A549 (cell line): ENCODE results near the gene NEUROG1. TPM values are rescaled to one million over a fixed set of nuclear protein-coding genes. Genes with fewer than 3 reads are reported as not detected.

Experiments
- ATAC-seq, 2 experiments: fragments of 200-7000 bp in 1 of 2; fragments of >200 bp in 1 of 2; cut with Nextera tagmentation in 1 of 2; cut with Tn5 transposase in 1 of 2; 3 replicates each; pipeline versions ENCODE4 v1.8.0 to v1.9.1; 2018 to 2020; ENCODE audit warnings: mild to moderate bottlenecking in 1 of 2, moderate library complexity in 1 of 2
- CTCF ChIA-PET: fragments of 300-600 bp; sonication (Branson Sonifier 250); formaldehyde crosslinking; extraction: SDS; loops from one replicate; lab custom pipeline; 2021; ENCODE audit warnings: antibody characterized with exemption, inconsistent platforms; lab: Yijun Ruan, JAX
- POLR2A ChIA-PET: fragments of 350-600 bp; formaldehyde crosslinking; extraction: SDS; loops from one replicate; lab custom pipeline; 2021; ENCODE audit warnings: antibody characterized with exemption, inconsistent platforms; lab: Yijun Ruan, JAX
- DNase-seq, 2 experiments: peaks; one replicate each; pipeline versions ENCODE4 v3.0.0 to v3.0.0-alpha.2; 2011 to 2016; ENCODE audit warnings: low read depth in 1 of 2, low spot score in 1 of 2
- FAIRE-seq: peaks from 2 replicates; lab custom pipeline; 2011; peaks lifted over from hg19 to GRCh38; lab: Jason Lieb, UNC
- H3K27ac ChIP-seq, 2 experiments: fragments of >200 bp; sonication (Bioruptor Twin); formaldehyde crosslinking; 3 replicates each; pipeline ENCODE4 v1.5.1; 2016 to 2017
- H3K4me1 ChIP-seq: fragments of >200 bp; sonication (Bioruptor Twin); formaldehyde crosslinking; 3 replicates; pipeline ENCODE4 v1.6.1; 2016
- H3K4me2 ChIP-seq: fragments of >200 bp; sonication (Bioruptor Twin); formaldehyde crosslinking; 3 replicates; pipeline ENCODE4 v1.6.1; 2016
- H3K4me3 ChIP-seq: fragments of >200 bp; sonication (Bioruptor Twin); formaldehyde crosslinking; 3 replicates; pipeline ENCODE4 v1.5.1; 2016
- H3K9me3 ChIP-seq: fragments of >200 bp; sonication (Bioruptor Twin); formaldehyde crosslinking; 3 replicates; pipeline ENCODE4 v1.6.1; 2016
- CBX2 ChIP-seq: fragments of 200-600 bp; sonication (generic); IDR thresholded peaks from 2 replicates; pipeline ENCODE4 v1.6.1; 2016; ENCODE audit warnings: low read depth, mild to moderate bottlenecking, borderline replicate concordance
- CBX8 ChIP-seq: fragments of 200-600 bp; sonication (generic); IDR thresholded peaks from 2 replicates; pipeline ENCODE4 v1.6.1; 2016
- CEBPB ChIP-seq, 2 experiments: fragments of >200 bp in 1 of 2; sonication (Bioruptor Twin) in 1 of 2; formaldehyde crosslinking in 1 of 2; IDR thresholded peaks; 2 replicates each; pipeline ENCODE4 v1.6.1; 2012 to 2016
- CHD2 ChIP-seq: fragments of 150-350 bp; IDR thresholded peaks from 2 replicates; pipeline ENCODE4 v1.6.1; 2014; ENCODE audit warnings: low read length; ENCODE audit not compliant: partially characterized antibody
- EHF ChIP-seq: fragments of 250-450 bp; sonication (Bioruptor Pico); IDR thresholded peaks from 2 replicates; pipeline ENCODE4 v1.5.0; 2020; ENCODE audit warnings: mild to moderate bottlenecking
- ESRRA ChIP-seq: fragments of 150-350 bp; IDR thresholded peaks from 2 replicates; pipeline ENCODE4 v1.6.1; 2014; ENCODE audit warnings: mild to moderate bottlenecking, low read length, borderline replicate concordance
- FOSB ChIP-seq: fragments of 250-450 bp; sonication (Bioruptor Pico); IDR thresholded peaks from 2 replicates; pipeline ENCODE4 v1.5.0; 2020; ENCODE audit warnings: mild to moderate bottlenecking, moderate library complexity
- FOSL2 ChIP-seq, 2 experiments: fragments of 450-650 bp in 1 of 2; fragments of >200 bp in 1 of 2; sonication (Bioruptor Twin) in 1 of 2; formaldehyde crosslinking; IDR thresholded peaks; 2 replicates each; pipeline versions ENCODE4 v1.5.0 to v1.6.1; 2016 to 2020; ENCODE audit warnings: mild to moderate bottlenecking in 1 of 2, moderate library complexity in 1 of 2
- FOXS1 ChIP-seq: fragments of 250-450 bp; sonication (Bioruptor Pico); IDR thresholded peaks from 2 replicates; pipeline ENCODE4 v1.5.0; 2020; ENCODE audit warnings: mild to moderate bottlenecking, moderate library complexity
- GATA3 ChIP-seq: IDR thresholded peaks from 2 replicates; pipeline ENCODE4 v1.6.1; 2012; ENCODE audit warnings: borderline replicate concordance
- HEYL ChIP-seq: fragments of 250-450 bp; sonication (Bioruptor Pico); IDR thresholded peaks from 2 replicates; pipeline ENCODE4 v1.8.0; 2021; ENCODE audit warnings: mild to moderate bottlenecking, moderate library complexity
- HOXA7 ChIP-seq: fragments of 250-450 bp; sonication (Bioruptor Pico); IDR thresholded peaks from 2 replicates; pipeline ENCODE4 v1.5.0; 2020; ENCODE audit warnings: mild to moderate bottlenecking, moderate library complexity
- HOXB13 ChIP-seq: fragments of 250-450 bp; sonication (Bioruptor Pico); IDR thresholded peaks from 2 replicates; pipeline ENCODE4 v1.5.0; 2020; ENCODE audit warnings: low read depth, mild to moderate bottlenecking, moderate library complexity
- HOXB5 ChIP-seq: fragments of 250-450 bp; sonication (Bioruptor Pico); IDR thresholded peaks from 2 replicates; pipeline ENCODE4 v1.5.0; 2020; ENCODE audit warnings: mild to moderate bottlenecking, moderate library complexity
- JUN ChIP-seq, 2 experiments: fragments of >200 bp; sonication (Bioruptor Twin); formaldehyde crosslinking; IDR thresholded peaks; 2 replicates in 1 of 2; 3 replicates in 1 of 2; pipeline ENCODE4 v1.6.1; 2016 to 2017
- JUNB ChIP-seq: fragments of >200 bp; sonication (Bioruptor Twin); formaldehyde crosslinking; IDR thresholded peaks from 2 replicates; pipeline ENCODE4 v1.6.1; 2016
- MAFK ChIP-seq: fragments of 450-650 bp; IDR thresholded peaks from 2 replicates; pipeline ENCODE4 v1.6.1; 2014; ENCODE audit not compliant: partially characterized antibody
- MAZ ChIP-seq: fragments of 150-350 bp; IDR thresholded peaks from 2 replicates; pipeline ENCODE4 v1.6.1; 2014; ENCODE audit warnings: antibody characterized with exemption, low read depth, low read length, borderline replicate concordance
- NFE2L2 ChIP-seq: fragments of 150-350 bp; conservative IDR thresholded peaks from 2 replicates; pipeline ENCODE4 v1.6.1; 2014; ENCODE audit warnings: low read length
- RAD21 ChIP-seq, 2 experiments: fragments of >200 bp in 1 of 2; sonication (Bioruptor Twin) in 1 of 2; formaldehyde crosslinking in 1 of 2; IDR thresholded peaks in 1 of 2; conservative IDR thresholded peaks in 1 of 2; 2 replicates in 1 of 2; 3 replicates in 1 of 2; pipeline ENCODE4 v1.6.1; 2012 to 2018; ENCODE audit warnings: inconsistent platforms in 1 of 2
- RARB ChIP-seq: fragments of 250-450 bp; sonication (Bioruptor Pico); IDR thresholded peaks from 2 replicates; pipeline ENCODE4 v1.8.0; 2021; ENCODE audit warnings: mild to moderate bottlenecking, moderate library complexity
- RCOR1 ChIP-seq: fragments of 150-350 bp; IDR thresholded peaks from 2 replicates; pipeline ENCODE4 v1.6.1; 2014; ENCODE audit warnings: antibody characterized with exemption, low read length, low read depth
- RFX5 ChIP-seq: fragments of 450-650 bp; IDR thresholded peaks from 2 replicates; pipeline ENCODE4 v1.7.1; 2014; ENCODE audit warnings: antibody characterized with exemption, mild to moderate bottlenecking, moderate library complexity
- SREBF2 ChIP-seq: fragments of 450-650 bp; IDR thresholded peaks from 2 replicates; pipeline ENCODE4 v1.6.1; 2014; ENCODE audit warnings: mild to moderate bottlenecking, moderate library complexity
- TP53 ChIP-seq: fragments of 250-450 bp; sonication (Bioruptor Pico); IDR thresholded peaks from 2 replicates; pipeline ENCODE4 v1.5.0; 2021; ENCODE audit warnings: mild to moderate bottlenecking, moderate library complexity
- ZC3H11A ChIP-seq: fragments of 450-650 bp; IDR thresholded peaks from 2 replicates; pipeline ENCODE4 v1.6.1; 2014; ENCODE audit warnings: antibody characterized with exemption, mild to moderate bottlenecking
- ZNF302 ChIP-seq: fragments of 250-450 bp; sonication (Bioruptor Pico); IDR thresholded peaks from 2 replicates; pipeline ENCODE4 v1.9.0; 2021; ENCODE audit warnings: inconsistent platforms, mild to moderate bottlenecking, moderate library complexity
- ZSCAN20 ChIP-seq: fragments of 250-450 bp; sonication (Bioruptor Pico); IDR thresholded peaks from 2 replicates; pipeline ENCODE4 v1.8.0; 2022; ENCODE audit warnings: mild to moderate bottlenecking, moderate library complexity
- WGBS: methylation state at CpG from one replicate; pipeline ENCODE4 v1.1.6; 2017; ENCODE audit errors: missing lambda C conversion rate; 5-methylcytosine and 5-hydroxymethylcytosine counted together
- polyA plus RNA-seq, 4 experiments: library from polyadenylated mRNA; depleted of rRNA in 3 of 4; stranded (reverse); fragments of >200 nt; fragmentation: RNase III in 1 of 4; extraction: RNeasy Plus Mini Kit Qiagen cat#74134 plus additional on column Dnase treatment in 1 of 4; gene quantifications; 2 replicates in 3 of 4; 3 replicates in 1 of 4; pipeline ENCODE4 v1.2.3, GENCODE V29; 2011 to 2017
- TF ChIP-seq, protein P1 (sequence below): fragments of 450-650 bp; IDR thresholded peaks from 2 replicates; pipeline ENCODE4 v1.6.1; 2014; ENCODE audit warnings: antibody characterized with exemption
- TF ChIP-seq, protein P2 (sequence below): fragments of 200-600 bp; sonication (generic); IDR thresholded peaks from 2 replicates; pipeline ENCODE4 v1.6.1; 2016; ENCODE audit warnings: antibody characterized with exemption, mild to moderate bottlenecking, moderate library complexity
- TF ChIP-seq, protein P3 (sequence below): fragments of 250-450 bp; sonication (Bioruptor Pico); IDR thresholded peaks from 2 replicates; pipeline ENCODE4 v1.5.0; 2021; ENCODE audit warnings: mild to moderate bottlenecking, moderate library complexity, borderline replicate concordance
- TF ChIP-seq, protein P4 (sequence below): fragments of 150-350 bp; IDR thresholded peaks from 2 replicates; pipeline ENCODE4 v1.6.1; 2014; ENCODE audit warnings: low read depth, mild to moderate bottlenecking, low read length
- TF ChIP-seq, protein P5 (sequence below): IDR thresholded peaks from 2 replicates; pipeline ENCODE4 v1.6.1; 2012

Gene NEUROG1
- polyA plus RNA-seq, 2 of the 4 experiments (the other 2 are of a cell fraction) = not detected

DNA sequence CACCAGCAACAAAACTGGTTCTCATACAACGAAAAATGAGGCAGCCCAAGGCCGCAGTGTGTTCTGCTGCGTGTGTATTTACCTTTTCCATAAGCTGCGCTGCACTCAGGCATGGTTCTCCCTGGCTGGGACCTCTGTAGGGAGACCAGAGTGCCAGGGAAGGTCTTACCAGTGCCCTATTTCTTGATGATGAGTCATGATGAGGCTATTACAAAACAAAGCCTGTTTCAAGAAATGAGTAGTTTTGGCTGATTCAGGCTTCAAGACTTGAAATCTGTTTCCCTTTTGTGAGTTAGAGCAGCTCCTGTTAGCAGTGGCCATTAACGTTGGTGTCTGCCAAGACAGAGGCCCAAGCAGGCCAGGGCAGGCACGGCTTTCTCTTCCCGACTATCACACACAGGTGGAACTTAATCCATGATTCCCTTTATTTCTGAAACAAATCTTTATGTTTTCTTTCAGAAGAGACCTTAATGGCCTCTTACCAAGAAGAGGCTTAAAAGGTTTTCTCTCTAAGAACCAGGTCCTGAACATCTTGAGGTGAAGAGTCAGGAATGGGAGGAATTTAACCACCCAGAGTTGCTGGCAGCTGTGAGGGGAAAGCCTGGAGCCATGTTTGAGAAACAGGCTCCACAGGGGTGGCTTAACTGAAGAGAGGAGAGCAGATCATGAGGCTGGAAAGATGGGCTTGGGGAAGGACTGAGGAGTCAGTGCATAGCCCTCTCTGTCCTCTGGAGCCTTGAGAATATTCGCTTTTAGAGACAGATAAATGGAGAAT is 42.2 kb downstream of the NEUROG1 start:
- DNase-seq (peak; percentile 27 to 46), FAIRE-seq (no peak), ATAC-seq (peak; percentile 50 to 56; a peak in 3 of 6 replicates)
- Histone ChIP-seq H3K27ac (peak overlapping the region; percentile 53 to 79; a peak in 5 of 6 replicates), H3K9me3 (no peaks in the 10 kb centered on the region), H3K4me3 (no peak overlapping the region), H3K4me2 (peak overlapping the region; percentile 16; the same call in 2 of the 3 replicates), H3K4me1 (peaks cover 25% of the 10 kb centered on the region; the same call in 2 of the 3 replicates)
- WGBS = 55% methylated on average over 8 of the region's 8 CpGs
- ChIA-PET POLR2A (interaction anchor here (0.5 kb wide), 1 partner anchor 23 kb away, joined by 4 read pairs; no protein-coding TSS in a partner anchor), CTCF (interaction anchor here (0.9 to 6.1 kb wide), 9 partner anchors 19 to 73 kb away, joined by 3 to 43 read pairs (median 5); no protein-coding TSS in a partner anchor)
- TF ChIP-seq GATA3 = no peak
- no peak for TF ChIP-seq MAZ
- peak; percentile 55; the same call in 1 of the 2 replicates for TF ChIP-seq FOSL2 (IDR thresholded peaks at IDR 0.05)
- TF ChIP-seq FOSL2 (CRISPR knock-in tag; IDR thresholded peaks at IDR 0.05) = peak; percentile 68
- TF ChIP-seq CHD2 = no peak
- no peak for TF ChIP-seq ZSCAN20
- no peak for TF ChIP-seq RAD21 (conservative IDR thresholded peaks at IDR 0.05 in 1 of 2, IDR thresholded peaks at IDR 0.05 in 1 of 2)
- TF ChIP-seq HOXB13 (CRISPR knock-in tag) = no peak
- peak; percentile 42 to 51; a peak in 3 of 4 replicates for TF ChIP-seq CEBPB (IDR thresholded peaks at IDR 0.05)
- no peak for TF ChIP-seq FOSB
- TF ChIP-seq, protein P1, sequence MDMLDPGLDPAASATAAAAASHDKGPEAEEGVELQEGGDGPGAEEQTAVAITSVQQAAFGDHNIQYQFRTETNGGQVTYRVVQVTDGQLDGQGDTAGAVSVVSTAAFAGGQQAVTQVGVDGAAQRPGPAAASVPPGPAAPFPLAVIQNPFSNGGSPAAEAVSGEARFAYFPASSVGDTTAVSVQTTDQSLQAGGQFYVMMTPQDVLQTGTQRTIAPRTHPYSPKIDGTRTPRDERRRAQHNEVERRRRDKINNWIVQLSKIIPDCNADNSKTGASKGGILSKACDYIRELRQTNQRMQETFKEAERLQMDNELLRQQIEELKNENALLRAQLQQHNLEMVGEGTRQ = no peak
- TF ChIP-seq, protein P2, sequence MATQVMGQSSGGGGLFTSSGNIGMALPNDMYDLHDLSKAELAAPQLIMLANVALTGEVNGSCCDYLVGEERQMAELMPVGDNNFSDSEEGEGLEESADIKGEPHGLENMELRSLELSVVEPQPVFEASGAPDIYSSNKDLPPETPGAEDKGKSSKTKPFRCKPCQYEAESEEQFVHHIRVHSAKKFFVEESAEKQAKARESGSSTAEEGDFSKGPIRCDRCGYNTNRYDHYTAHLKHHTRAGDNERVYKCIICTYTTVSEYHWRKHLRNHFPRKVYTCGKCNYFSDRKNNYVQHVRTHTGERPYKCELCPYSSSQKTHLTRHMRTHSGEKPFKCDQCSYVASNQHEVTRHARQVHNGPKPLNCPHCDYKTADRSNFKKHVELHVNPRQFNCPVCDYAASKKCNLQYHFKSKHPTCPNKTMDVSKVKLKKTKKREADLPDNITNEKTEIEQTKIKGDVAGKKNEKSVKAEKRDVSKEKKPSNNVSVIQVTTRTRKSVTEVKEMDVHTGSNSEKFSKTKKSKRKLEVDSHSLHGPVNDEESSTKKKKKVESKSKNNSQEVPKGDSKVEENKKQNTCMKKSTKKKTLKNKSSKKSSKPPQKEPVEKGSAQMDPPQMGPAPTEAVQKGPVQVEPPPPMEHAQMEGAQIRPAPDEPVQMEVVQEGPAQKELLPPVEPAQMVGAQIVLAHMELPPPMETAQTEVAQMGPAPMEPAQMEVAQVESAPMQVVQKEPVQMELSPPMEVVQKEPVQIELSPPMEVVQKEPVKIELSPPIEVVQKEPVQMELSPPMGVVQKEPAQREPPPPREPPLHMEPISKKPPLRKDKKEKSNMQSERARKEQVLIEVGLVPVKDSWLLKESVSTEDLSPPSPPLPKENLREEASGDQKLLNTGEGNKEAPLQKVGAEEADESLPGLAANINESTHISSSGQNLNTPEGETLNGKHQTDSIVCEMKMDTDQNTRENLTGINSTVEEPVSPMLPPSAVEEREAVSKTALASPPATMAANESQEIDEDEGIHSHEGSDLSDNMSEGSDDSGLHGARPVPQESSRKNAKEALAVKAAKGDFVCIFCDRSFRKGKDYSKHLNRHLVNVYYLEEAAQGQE = no peak
- TF ChIP-seq, protein P3, sequence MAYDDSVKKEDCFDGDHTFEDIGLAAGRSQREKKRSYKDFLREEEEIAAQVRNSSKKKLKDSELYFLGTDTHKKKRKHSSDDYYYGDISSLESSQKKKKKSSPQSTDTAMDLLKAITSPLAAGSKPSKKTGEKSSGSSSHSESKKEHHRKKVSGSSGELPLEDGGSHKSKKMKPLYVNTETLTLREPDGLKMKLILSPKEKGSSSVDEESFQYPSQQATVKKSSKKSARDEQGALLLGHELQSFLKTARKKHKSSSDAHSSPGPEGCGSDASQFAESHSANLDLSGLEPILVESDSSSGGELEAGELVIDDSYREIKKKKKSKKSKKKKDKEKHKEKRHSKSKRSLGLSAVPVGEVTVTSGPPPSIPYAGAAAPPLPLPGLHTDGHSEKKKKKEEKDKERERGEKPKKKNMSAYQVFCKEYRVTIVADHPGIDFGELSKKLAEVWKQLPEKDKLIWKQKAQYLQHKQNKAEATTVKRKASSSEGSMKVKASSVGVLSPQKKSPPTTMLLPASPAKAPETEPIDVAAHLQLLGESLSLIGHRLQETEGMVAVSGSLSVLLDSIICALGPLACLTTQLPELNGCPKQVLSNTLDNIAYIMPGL = no peak
- TF ChIP-seq, protein P4, sequence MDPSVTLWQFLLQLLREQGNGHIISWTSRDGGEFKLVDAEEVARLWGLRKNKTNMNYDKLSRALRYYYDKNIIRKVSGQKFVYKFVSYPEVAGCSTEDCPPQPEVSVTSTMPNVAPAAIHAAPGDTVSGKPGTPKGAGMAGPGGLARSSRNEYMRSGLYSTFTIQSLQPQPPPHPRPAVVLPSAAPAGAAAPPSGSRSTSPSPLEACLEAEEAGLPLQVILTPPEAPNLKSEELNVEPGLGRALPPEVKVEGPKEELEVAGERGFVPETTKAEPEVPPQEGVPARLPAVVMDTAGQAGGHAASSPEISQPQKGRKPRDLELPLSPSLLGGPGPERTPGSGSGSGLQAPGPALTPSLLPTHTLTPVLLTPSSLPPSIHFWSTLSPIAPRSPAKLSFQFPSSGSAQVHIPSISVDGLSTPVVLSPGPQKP = no peak
- no peak for TF ChIP-seq CBX2
- no peak for TF ChIP-seq RFX5
- no peak for TF ChIP-seq ESRRA
- no peak for TF ChIP-seq CBX8
- TF ChIP-seq TP53 (CRISPR knock-in tag) = no peak
- TF ChIP-seq ZNF302 (CRISPR knock-in tag) = no peak
- peak; percentile 11 for TF ChIP-seq MAFK
- TF ChIP-seq NFE2L2 = 0 out of 2 replicates have a peak, but pooled peaks have one; percentile 24
- TF ChIP-seq FOXS1 (CRISPR knock-in tag) = no peak
- TF ChIP-seq ZC3H11A = no peak
- no peak for TF ChIP-seq SREBF2
- TF ChIP-seq HEYL = no peak
- no peak for TF ChIP-seq HOXA7
- no peak for TF ChIP-seq HOXB5 (CRISPR knock-in tag)
- TF ChIP-seq RCOR1 = no peak
- TF ChIP-seq, protein P5, sequence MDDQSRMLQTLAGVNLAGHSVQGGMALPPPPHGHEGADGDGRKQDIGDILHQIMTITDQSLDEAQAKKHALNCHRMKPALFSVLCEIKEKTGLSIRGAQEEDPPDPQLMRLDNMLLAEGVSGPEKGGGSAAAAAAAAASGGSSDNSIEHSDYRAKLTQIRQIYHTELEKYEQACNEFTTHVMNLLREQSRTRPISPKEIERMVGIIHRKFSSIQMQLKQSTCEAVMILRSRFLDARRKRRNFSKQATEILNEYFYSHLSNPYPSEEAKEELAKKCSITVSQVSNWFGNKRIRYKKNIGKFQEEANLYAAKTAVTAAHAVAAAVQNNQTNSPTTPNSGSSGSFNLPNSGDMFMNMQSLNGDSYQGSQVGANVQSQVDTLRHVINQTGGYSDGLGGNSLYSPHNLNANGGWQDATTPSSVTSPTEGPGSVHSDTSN = no peak
- no peak for TF ChIP-seq JUNB
- no peak for TF ChIP-seq RARB (CRISPR knock-in tag)
- no peak for TF ChIP-seq JUN (IDR thresholded peaks at IDR 0.05)
- no peak for TF ChIP-seq EHF (CRISPR knock-in tag)
